HG03064 (cell line): ENCODE results near the gene COL28A1.
"Not testable (repeated sequence)": the region's sequence is repeated elsewhere in the genome, so short reads cannot be mapped to it uniquely, and the experiment has no call there.

Experiments used
- ATAC-seq: cut with Tn5 transposase; IDR thresholded peaks from one replicate; pipeline ENCODE4 v1.9.1; 2021; ENCODE audit warnings: low read depth; ENCODE audit not compliant: unreplicated experiment

COL28A1 gene

DNA sequence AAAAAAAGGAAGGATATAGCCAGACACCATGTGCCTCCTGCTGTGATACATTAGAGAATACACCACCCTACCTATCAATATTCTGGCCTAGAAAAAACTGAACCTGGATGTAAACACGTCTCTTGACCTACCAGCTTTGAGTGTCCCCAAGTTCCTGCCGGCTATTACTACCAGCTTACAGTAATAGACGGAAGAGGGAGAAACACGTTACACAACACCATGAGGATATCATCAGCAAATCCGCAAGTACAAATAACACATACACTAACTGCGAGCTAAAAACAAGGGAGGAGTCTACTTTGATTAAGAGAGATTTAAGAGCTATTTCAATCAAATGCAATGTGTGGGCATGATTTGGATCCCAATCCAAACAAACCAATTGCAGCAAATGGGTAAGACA, 113.0 kb downstream of the COL28A1 start:
- ATAC-seq = no peak

DNA sequence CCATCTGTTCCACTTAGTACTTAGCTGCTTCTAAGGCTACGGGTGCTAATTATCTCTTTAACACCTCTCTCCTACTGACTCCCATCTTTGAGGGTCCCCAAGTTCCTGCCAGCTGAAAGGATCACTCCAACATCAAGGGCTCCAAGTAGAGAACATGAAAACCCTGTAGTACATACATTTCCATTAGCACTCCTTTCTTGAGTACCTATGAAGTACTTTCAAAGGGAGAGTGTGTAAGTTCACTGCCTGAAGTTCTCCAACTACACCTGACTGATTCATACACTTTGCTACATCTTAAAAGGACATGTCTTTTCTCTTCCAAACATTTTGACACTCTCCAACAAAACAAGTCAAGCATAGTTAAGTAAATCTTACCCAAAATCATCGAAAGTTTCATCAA, 113.8 kb downstream of the COL28A1 start:
- ATAC-seq = no peak

DNA sequence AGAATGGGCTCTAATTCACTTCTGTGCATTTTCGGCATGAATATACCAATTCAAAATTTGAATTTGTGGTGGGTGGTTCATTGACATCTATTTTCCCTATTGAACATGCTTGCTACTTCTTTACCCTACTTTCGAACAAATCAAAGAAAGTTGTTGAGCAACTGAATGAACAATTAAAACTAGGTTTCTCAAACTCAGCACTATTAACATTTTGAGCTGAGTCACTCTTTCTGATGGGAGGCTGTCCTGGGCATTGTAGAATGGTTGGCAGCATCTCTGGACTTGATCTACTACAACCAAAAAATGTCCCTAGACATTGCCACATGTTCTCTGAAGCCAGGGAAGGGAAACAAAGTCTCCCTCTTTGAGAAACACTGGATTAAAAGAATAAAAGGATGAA, 116.7 kb downstream of the COL28A1 start:
- ATAC-seq = no peak

DNA sequence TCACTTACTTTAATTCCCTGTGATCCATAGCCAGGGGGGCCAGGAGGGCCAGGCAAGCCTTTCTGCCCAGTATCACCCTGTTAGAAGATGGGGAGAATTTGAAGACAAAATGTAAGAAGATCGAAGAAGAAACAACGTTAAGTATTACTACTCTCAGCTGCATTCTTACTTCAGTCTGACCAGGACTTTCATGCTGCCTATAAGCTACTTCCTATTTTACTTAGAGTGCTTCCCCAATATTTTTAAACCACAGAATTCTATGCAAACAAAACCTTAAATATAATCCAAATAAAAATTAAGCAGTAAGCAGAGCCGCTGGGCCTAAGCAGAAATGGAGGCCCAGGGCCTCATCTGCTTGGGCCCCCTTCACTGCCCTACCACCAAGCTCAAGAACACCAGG, 117.8 kb downstream of the COL28A1 start:
- ATAC-seq = no peak

DNA sequence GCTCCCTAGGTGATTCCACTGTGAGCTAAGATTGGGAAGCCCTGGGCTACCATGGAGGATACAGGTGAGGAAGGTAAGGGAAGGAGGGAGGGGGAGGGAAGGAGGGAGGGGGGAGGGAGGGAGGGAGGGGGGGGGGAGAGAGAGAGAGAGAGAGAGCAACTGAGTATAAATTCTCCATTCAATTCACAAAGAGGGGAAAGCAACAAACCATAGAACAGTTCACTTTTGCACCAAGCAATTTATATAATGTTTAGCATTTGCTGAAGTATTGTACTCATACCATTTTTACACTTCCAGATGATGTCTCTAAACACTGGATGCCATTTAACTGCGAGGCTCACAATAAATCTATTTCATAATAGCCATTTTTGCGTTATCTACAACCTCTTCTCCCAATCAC, 118.3 kb downstream of the COL28A1 start:
- no peak for ATAC-seq

DNA sequence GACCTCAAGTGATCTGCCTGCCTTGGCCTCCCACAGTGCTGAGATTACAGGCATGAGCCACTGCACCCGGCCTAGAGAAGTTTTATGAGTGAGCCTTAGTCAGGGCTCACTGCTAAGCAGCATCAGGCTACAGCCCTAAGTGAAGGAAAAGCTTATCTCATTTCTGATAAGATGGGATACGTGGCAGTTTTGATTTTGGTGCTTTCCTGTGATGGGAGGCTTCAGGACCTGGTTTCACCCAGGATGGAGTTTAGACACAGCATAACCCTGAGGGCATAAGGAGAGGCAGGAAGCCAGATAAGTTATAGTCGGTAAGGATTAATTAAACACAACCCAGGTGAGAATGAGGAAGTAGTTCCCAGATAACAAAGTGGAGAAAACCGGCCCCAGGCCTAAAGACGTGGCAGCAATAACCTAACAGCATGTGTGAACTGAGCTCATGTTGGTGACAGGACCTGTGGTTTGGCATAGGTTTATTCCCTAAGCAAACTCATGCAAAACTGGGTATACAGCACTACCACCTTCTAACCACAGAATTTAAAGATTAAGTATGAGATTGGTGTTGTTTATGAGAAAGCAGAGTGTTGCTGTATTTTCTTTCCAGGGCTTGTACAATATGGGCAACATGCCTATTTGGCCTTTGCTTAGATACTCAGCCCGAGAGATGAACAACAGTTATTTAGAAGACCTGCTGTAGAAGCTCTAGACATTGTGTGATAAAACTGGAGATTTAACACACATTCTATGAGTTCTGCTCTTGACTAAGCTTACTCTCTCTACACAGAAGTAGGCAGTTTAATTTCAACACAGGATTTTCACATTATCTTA, 119.4 kb downstream of the COL28A1 start:
- ATAC-seq = no peak

DNA sequence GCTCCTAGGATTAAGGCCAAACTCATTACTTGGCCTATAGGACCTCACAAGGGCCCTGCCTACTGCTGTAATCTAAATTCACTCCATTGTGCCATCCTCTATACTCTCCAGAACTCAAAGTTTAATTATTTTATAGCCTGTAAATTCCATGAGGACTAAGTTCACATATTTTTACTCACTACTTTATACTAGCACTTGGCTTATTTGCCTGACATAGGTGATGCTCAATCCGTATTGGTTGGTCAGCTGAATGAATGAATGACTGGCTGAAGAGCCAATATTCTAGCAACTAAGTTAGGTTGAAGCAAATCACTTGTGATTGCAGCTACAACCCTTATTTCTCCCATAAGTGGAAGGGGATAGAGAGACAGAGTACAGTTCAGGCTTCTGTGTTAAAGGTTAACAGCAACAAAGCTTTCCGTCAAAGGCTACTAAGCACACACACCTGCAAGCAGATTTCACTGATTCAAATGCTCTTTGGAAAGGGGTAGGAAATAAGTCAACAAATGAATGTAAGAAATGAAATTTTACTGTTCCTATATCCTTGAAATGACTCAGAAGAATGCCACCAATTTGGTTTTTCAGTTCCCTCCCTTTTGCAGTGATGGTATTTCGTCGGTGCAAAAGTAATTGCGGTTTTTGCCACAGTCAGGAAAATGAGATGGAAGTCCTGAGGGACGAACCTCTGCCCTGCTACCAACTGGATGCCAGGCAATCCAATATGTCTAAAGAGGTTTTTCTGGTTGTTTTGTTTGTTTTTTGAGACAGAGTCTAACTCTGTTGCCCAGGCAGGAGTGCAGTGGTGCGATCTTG, 120.7 kb downstream of the COL28A1 start:
- ATAC-seq = no peak

DNA sequence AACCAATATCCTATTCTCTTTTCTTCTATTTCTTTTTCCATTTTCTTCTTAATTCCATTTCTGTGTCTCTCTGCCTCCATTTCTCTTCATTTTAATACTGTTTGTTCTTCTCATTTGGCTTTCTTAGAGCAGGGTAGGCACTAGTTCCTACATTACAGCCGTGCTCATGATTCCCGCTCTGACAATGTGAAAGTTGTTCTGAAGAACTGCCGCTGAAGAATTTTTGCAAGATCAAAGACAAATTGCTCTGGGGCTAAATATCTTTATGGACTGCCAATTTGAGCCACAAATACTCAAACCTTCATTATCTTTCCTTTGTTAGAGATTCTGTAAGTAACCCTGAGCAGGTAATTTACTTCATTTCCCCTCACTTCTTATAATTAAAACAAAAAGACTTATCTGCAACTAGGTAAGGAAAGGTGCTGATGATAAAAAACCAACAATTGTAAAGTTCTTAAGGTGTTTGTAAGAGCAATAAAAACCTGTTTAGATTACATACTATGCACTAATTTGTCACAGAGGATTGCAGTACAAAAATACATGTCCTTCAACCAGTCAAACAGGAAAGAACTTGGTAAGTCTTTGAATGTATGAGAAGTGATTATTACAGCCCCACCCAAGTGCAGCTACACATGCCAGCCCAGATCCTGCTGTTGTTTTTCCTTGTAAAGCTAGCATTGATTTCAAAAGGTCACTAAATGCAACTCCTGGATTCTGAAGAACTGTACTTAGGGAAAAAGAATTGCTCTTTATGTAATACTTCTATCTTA, 127.5 kb downstream of the COL28A1 start:
- no peak for ATAC-seq

DNA sequence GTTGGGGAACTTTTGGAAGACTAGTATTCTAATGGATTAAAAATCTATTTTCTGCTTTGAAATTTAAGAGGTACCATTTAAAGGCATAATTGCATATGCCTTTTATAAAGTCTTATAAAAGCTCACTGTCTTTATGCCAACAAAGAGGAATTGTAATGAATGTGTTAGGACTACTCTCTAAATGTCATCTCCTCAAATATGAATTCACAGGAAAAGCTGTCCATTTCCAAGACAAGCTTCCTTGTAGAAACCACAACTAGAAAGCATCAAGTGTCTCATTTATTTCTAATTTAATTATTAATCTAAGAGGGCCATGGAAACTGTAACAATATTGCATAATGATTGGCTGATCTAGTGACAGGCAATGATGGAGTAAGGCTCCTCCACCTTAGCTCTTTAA, 130.2 kb downstream of the COL28A1 start:
- no peak for ATAC-seq

DNA sequence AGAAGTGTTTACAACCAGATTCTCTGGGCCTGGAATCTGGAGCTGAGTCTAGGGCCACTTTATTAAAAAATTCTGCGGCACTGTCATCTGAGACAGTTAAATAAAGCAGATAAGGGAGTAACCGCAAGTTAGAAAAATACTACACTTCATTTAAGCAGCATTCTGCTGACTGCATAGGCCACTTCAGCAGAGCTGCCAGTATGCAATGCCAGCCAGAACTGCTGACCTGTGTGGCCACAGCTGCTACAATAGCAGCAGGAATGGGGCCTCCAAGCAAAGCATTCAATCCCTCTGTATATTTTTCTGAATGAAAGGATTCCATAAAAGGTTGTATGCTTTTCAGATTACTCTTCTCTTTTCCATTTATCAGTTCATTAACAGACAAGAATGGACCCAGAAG, 136.0 kb downstream of the COL28A1 start:
- ATAC-seq = no peak

DNA sequence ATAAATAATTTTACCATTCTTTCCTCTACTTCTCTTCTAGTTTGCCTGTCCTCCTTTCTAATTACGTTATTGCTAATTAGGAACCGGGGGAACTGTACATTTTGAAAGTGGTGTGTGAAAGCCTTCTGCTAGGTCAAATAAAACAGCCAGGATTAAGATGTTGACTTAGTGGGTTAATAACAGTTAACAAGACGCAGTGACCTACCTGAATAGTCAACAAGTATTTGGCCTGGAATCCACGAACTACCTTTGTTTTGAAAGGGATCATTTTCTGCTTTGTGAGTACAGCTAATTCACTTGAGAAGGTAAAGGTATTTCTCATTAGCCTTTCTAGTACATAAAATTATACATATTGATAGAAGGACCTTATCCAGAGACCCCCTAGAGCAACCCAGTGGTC, 139.9 kb downstream of the COL28A1 start:
- no peak for ATAC-seq

DNA sequence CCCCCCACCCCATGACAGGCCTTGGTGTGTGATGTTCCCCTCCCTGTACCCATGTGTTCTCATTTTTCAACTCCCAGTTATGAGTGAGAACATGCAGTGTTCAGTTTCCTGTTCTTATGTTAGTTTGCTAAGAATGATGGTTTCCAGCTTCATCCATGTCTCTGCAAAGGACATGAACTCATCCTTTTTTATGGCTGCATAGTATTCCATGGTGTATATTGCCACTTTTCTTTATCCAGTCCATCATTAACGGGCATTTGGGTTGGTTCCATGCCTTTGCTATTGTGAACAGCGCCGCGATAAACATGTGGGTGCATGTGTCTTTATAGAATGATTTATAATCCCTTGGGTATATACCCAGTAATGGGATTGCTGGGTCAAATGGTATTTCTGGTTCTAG, 147.5 kb downstream of the COL28A1 start:
- ATAC-seq = not testable (repeated sequence)

DNA sequence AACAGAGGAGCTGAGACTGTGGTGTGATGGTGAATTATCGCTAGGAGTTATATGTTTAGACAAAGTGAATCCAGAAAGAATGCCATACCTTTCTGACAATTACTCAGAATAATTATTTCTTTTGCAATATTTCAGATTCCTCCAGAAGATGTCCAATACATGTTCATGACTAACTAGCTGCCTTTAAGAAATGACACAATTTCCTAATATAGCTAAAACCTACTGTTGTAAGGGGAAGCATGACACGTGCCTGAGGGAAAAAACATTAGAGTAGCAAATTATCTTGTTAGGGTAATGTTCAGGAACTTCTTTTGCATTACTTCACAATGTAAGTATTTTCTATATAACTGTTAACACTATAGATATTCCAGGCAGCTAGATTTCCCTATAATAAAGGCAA, 150.3 kb downstream of the COL28A1 start:
- no peak for ATAC-seq

DNA sequence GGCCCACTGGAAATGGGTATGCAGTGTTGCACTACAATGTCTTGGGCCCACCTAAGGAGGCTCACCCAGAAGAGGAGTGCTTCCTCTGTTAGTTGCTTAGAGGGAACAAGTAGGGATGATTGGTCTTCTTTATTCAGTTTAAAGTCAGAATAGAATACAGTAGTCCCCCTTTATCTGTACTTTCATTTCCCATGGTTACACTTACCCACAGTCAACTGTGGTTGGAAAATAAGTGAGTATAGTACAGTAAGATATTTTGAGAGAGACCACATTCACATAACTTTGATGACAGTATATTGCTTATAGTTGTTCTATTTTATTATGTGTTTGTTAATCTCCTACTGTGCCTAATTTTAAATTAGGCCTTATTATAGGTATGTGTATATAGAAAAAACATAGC, 151.4 kb downstream of the COL28A1 start:
- ATAC-seq = no peak

DNA sequence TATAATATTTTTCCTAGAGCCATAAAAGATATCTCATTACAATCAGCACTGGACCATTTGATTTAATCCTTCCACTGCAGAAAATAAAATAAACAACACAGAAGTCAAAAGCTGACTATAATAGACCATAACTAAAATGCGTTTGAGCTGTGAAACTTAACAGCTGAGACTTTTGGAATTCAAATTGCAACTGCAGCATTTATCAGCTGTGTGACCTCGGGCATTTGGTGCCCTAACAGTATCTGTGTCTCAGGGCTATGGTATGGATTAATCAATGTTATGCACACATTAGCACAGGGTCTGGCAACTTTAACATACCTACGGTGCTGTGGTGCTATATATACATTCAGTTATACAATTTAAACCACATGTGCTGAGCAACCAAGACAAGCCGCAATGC, 160.1 kb downstream of the COL28A1 start:
- ATAC-seq = no peak

DNA sequence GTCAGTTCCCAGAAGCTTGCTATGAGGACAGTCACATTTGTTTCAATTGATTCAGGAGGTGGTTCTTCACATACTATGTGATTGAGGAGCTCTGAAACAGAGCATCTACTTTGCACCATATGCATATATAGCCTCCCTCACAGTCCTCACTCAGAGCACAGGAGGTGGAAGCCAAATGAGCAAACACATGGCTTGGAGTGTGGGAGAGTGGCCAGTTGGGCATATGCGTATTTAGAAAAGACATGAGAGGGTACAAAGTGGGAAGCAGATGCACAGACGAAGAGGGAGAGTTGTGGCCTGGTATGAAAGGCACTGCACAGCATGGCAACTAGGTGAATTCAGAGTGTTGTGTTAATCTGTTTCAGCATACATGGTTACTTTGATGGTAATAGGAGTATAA, 165.6 kb downstream of the COL28A1 start:
- no peak for ATAC-seq

DNA sequence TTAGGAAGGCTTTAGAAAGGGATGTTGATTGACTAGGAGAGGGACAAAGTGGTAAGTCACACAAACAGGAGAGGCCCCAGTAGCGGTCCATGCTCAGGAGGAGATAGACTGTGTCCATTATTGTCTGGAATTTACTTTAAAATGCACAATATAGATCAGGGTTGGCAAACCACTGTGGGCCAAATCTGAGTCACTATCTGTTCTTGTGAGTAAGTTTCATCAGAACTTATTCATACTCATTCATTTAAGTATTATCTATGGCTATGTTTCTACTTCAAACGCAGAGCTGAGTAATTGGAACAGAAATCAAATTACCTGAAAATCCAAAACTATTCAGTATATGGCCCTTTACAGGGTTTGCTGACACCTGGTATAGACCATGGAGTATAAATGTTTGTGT, 166.5 kb downstream of the COL28A1 start:
- no peak for ATAC-seq

DNA sequence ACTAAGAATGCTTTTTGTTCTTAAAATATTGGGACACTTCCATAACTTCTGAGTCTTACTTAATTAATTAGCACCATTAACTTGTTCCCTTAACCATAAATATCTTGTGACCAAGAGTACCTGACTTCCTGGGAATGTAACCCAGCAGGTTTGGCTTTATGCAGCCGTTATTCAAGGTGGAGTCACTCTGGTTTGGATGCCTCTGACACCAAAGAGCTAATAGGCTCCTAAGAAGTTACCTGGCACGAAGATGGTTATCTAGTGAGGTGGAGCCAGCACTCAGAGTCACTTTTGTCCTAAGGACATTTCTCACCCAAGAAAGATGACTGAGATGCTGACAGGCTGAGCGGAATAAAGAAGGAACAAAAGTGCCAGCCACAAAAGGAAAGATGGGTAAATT, 181.0 kb downstream of the COL28A1 start:
- ATAC-seq = no peak

DNA sequence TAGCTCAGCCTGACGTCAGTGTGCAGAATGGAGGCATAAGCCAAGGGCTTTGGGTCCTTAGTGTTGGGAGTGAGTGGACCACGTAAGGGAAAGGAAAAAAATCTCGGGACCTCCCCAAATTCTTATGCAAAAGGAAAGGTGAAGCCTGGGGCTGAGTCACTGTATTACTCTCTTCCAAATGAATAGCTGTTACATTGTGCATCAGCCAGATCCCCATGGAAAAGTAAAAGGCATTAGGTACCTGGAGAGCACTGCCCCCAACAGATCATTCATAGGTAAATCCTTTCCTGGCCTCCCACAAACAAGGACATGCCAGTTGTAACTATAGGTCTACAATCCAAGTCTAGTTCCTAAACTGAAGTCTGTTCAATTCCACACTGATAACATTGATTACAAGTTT, 182.8 kb downstream of the COL28A1 start:
- ATAC-seq = no peak

DNA sequence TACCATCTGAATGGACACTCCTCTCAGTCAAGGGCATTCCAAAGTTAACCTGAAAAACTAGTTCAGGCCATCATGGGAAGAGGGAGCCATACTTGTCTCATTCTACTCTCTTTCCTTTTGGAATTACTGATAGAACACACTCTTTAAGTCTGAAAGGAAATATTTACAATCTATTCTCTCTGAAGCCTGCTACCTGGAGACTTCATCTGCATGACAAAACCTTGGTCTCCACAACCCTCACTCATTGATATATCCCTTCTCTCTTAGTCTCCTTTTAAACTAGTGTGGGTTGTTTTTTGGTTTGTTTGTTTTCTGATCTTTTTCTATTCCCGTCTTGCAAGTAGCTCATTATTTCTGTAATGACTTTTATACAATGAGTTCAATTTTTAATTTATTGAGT, 183.8 kb downstream of the COL28A1 start:
- no peak for ATAC-seq

DNA sequence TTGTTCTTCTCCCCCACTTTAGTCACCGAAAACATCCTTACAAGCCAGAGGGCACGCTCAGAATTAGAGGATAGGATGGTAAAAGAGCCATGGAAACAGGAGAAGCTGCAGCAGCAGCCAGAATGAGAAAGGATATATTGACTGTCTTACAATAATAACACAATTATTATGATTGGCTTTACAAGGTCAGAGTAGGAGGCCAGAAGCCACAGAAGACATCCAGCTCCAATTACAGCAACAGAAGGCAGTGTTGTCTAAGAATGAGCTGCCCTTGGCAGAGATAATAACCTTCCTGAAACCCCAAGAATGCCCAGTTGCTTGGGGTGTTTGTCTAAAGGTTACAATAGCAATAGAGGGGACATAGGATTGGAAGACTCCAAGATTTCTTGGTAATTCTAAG, 184.5 kb downstream of the COL28A1 start:
- ATAC-seq = no peak
